Fibroblast of skin of right biceps (primary cell): ENCODE results near the gene PRR32.
"Not testable (repeated sequence)": the region's sequence is repeated elsewhere in the genome, so short reads cannot be mapped to it uniquely, and the experiment has no call there.

ENCODE experiments used
- DNase-seq: peaks from one replicate; pipeline ENCODE4 v3.0.0-alpha.2; 2013

The PRR32 gene

GRCh38 chrX:126819429-126819828, at the start of gene PRR32:
Gene PRR32, plus strand, starts transcription at chrX:126819729. Its CDS starts 115 bp downstream, at chrX:126819844.
- no peak for DNase-seq

GRCh38 chrX:126770179-126770578, 49.4 kb upstream of the PRR32 start:
- peak; percentile 2 for DNase-seq

GRCh38 chrX:126785539-126785938, 34.0 kb upstream of the PRR32 start:
- no peak for DNase-seq

GRCh38 chrX:126799059-126799458, 20.5 kb upstream of the PRR32 start:
- DNase-seq, result peak; percentile 3

GRCh38 chrX:126806784-126807183, 12.7 kb upstream of the PRR32 start:
- DNase-seq, result not testable (repeated sequence)

GRCh38 chrX:126815806-126816205, 3.7 kb upstream of the PRR32 start:
- DNase-seq, result no peak

GRCh38 chrX:126820700-126821420, 1.3 kb downstream of the PRR32 start:
- no peak for DNase-seq

- DNase-seq, result no peak
These were observed 4.9 kb downstream of the PRR32 start for GRCh38 chrX:126824338-126825007.

GRCh38 chrX:126825566-126826193, 6.2 kb downstream of the PRR32 start:
- DNase-seq, result no peak

- DNase-seq, result no peak
These were observed 16.7 kb downstream of the PRR32 start for GRCh38 chrX:126836186-126836585.

GRCh38 chrX:126847143-126847542, 27.6 kb downstream of the PRR32 start:
- no peak for DNase-seq

GRCh38 chrX:126855839-126856524, 36.5 kb downstream of the PRR32 start:
- DNase-seq, result no peak
